Effector memory CD4-positive, alpha-beta T cell (primary cell): Measurements from ENCODE around the gene DTX1.
"Not testable (repeated sequence)": the region's sequence is repeated elsewhere in the genome, so short reads cannot be mapped to it uniquely, and the experiment has no call there.

Experiments
- DNase-seq, 3 donors: peaks; one replicate each; pipeline ENCODE4 v3.0.0-alpha.2; 2020
- H3K27ac ChIP-seq: 2 replicates; pipeline ENCODE4 v1.7.0; 2013; ENCODE audit warnings: mild to moderate bottlenecking, low read length, moderate library complexity; ENCODE audit not compliant: insufficient read depth, poor library complexity, severe bottlenecking
- H3K27me3 ChIP-seq: replicated peaks from 2 replicates; pipeline ENCODE4 v1.7.0; 2013; ENCODE audit warnings: mild to moderate bottlenecking, low read length; ENCODE audit not compliant: insufficient read depth, control insufficient read depth, poor library complexity, severe bottlenecking
- H3K36me3 ChIP-seq: 2 replicates; pipeline ENCODE4 v1.7.0; 2013; ENCODE audit warnings: mild to moderate bottlenecking, low read length, moderate library complexity; ENCODE audit not compliant: control insufficient read depth, insufficient read depth
- H3K4me1 ChIP-seq: 2 replicates; pipeline ENCODE4 v1.7.0; 2013; ENCODE audit warnings: low read length, mild to moderate bottlenecking; ENCODE audit not compliant: control insufficient read depth, insufficient read depth, poor library complexity, severe bottlenecking
- H3K4me3 ChIP-seq: 2 replicates; pipeline ENCODE4 v1.7.0; 2013; ENCODE audit warnings: low read length, low read depth, mild to moderate bottlenecking; ENCODE audit not compliant: insufficient read depth, poor library complexity, severe bottlenecking
- H3K9me3 ChIP-seq: 2 replicates; pipeline ENCODE4 v1.7.0; 2013; ENCODE audit warnings: mild to moderate bottlenecking, low read length, moderate library complexity; ENCODE audit not compliant: control insufficient read depth

DTX1 gene

DNA sequence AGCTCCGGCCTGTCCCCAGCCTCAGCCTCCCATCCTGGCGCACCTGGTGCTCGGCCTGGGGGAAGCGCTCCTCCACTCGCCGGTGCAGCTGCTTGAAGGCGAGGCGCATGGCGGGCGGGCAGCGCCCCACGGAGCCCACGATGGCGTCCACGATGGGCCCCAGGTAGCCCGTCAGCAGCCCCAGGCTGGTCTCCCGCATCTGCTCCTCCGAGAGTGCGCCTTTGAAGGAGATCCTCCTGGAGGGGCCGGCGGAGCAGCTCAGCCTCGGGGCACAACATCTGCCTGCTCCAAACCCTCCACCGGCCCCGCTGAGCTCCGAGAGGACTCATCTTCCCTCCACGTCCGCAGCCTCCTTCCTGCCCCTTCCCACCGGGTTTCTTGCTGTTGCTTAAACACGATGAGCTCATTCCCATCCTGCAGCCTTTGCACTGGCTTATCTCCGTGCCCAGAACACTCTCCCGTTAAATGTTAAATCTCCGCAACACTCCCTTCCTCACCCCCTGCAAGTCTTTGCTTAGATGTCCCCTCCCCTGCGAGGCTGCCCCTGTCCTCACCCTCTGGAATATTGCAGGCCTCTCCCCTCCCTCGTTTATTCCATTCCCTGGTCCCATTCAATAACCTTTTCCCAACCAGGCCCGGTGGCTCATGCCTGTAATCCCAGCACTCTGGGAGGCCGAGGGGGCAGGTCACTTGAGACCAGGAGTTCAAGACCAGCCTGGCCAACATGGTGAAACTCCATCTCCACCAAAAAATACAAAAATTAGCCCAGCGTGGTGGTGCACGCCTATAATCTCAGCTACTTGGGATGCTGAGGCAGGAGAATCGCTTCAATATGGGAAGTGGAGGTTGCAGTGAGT lies 55.7 kb downstream of the DTX1 start:
- Histone ChIP-seq H3K27ac (no peak overlapping the region), H3K9me3 (no peaks in the 10 kb centered on the region), H3K36me3 (no peaks in the 10 kb centered on the region), H3K27me3 (no peaks in the 10 kb centered on the region), H3K4me3 (no peak overlapping the region), H3K4me1 (no peaks in the 10 kb centered on the region)
- DNase-seq, result no peak

DNA sequence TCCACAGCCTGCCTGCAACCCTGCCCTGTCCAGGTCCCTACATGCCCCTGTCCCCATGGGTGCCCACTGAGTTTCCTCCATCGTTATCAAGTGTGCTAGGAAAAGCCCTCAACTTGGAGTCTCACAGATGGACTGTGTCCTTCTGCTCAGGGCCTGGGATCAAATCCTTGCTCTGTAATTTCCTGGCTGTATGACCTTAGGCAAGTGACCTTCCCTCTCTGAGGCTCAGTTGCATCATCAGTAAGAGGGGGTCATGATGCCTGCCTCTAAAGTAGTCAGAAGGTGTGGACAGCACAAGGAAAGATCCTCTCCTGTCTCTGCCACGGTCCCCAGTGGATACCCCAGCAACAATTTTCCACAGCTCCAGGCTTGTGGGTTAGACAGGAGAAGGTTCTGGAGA lies 56.9 kb downstream of the DTX1 start:
- H3K9me3 ChIP-seq, result no peaks in the 10 kb centered on the region

DNA sequence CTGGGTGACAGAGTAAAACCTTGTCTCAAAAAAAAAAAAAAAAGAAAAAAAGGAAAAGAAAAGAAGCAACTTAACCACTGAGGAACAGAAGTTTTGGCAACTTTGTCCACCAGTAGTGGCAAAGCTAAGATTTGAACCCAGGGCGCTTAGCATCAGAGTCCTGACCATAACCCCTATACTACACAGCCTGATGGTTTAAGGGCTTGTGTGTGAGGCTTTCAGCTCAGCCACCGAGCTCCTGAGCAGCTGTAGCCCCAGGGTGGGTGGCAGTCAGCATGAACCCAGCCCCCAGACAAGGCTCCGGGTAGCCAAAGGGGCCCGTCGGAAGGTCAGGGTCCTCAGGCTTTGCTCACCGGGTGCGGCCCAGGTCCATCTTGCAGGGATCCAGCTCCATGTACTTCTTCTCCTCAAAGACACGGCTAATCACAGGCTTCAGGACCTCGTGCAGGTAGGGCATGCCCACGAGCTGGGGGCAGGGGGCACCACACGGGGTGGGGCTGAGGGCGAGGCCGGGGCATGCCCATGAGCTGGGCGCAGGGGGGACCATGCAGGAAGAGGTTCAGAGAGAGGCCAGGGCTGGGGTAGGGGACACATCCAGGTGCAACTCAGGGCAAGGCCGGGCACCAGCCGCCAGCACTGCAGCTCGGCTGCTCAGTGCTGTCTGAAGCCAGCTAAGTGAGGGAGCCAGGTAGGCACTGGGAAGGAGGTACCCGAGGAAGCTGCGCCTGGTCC lies 58.1 kb downstream of the DTX1 start:
- no peaks in the 10 kb centered on the region for H3K27me3 ChIP-seq
- no peaks in the 10 kb centered on the region for H3K36me3 ChIP-seq
- no peak for DNase-seq
- no peak overlapping the region for H3K27ac ChIP-seq
- H3K4me3 ChIP-seq, result no peak overlapping the region
- no peaks in the 10 kb centered on the region for H3K9me3 ChIP-seq
- H3K4me1 ChIP-seq, result no peaks in the 10 kb centered on the region

More for the DNA sequence above, 56.9 kb downstream of the DTX1 start:
- Histone ChIP-seq H3K27ac (no peak overlapping the region), H3K4me3 (no peak overlapping the region), H3K27me3 (no peaks in the 10 kb centered on the region), H3K36me3 (no peaks in the 10 kb centered on the region), H3K4me1 (no peaks in the 10 kb centered on the region)
- no peak for DNase-seq

DNA sequence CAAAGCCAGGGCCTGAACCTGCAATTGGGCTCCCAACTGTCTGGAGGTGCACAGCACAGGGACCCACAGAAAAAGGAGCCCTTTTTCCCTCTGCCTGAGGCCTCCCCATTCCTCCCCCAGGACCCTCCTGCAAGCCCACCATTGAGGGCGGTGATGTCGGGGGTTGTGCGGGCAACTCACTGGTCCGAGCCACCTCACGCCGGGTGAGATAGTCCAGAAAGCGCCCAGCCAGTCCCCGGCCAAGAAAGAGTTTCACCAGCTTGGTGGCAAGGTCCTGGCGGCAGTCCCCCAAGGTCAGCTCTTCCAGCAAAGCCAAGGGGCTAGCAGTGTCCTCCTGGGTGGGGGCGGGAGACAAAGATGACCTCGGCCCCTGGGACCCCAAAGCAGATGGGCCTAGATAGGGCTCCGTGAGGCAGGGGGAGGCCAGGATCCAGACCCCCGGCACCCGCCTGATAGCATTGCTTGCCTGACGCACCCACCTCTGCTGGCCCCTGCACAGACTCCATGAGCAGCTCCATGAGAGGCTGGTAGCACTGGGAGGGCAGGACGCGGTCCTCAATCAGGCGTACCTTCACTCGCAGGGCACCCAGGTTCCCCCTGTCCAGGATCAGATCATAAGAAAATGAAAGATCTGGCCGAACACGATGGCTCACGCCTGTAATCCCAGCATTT lies 59.1 kb downstream of the DTX1 start:
- no peak for DNase-seq
- no peaks in the 10 kb centered on the region for H3K4me1 ChIP-seq

DNA sequence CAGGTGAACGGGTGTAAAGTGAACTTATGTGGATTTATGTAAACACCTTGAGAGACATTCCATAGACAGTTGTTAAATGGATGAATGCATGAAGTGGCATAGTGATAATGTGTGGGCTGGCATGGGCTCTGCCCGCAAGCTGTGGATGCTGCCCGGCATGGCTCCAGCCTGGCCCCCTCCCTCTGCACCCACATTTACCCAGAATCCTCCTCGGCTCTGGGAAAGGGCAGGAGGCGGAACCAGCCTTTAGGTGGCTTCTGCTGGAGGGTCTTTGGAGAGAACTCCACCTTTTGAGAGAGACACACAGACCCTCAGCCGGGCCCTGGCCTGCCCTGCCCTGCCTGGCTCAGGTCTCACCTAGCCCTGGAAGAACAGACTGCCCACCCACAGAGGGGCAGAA lies 60.3 kb downstream of the DTX1 start:
- Histone ChIP-seq H3K4me3 (no peak overlapping the region), H3K4me1 (no peaks in the 10 kb centered on the region), H3K27me3 (peaks cover 5% of the 10 kb centered on the region), H3K9me3 (no peaks in the 10 kb centered on the region), H3K27ac (no peak overlapping the region), H3K36me3 (no peaks in the 10 kb centered on the region)
- no peak for DNase-seq

More for the DNA sequence above, 59.1 kb downstream of the DTX1 start:
- peaks cover 5% of the 10 kb centered on the region for H3K27me3 ChIP-seq
- no peaks in the 10 kb centered on the region for H3K36me3 ChIP-seq
- no peaks in the 10 kb centered on the region for H3K9me3 ChIP-seq
- H3K4me3 ChIP-seq, result no peak overlapping the region
- H3K27ac ChIP-seq, result no peak overlapping the region

DNA sequence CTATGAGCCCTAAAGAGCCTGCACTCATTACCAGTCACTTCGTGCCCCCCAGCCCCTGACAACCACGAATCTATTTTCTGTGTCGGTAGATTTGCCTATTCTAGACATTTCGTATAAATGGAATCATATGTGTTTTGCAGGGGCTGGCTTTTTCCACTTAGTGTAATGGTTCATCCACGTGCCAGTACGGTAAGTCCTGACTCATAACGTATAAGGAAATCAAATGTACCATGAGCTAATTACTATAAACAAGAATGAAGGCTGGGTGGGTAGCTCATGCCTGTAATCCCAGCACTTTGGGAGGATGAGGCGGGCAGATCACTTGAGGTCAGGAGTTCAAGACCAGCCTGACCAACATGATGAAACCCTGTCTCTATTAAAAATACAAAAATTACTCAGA lies 61.2 kb downstream of the DTX1 start:
- not testable (repeated sequence) for H3K4me1 ChIP-seq, H3K4me3 ChIP-seq, H3K27me3 ChIP-seq, DNase-seq, H3K9me3 ChIP-seq, H3K36me3 ChIP-seq, H3K27ac ChIP-seq

DNA sequence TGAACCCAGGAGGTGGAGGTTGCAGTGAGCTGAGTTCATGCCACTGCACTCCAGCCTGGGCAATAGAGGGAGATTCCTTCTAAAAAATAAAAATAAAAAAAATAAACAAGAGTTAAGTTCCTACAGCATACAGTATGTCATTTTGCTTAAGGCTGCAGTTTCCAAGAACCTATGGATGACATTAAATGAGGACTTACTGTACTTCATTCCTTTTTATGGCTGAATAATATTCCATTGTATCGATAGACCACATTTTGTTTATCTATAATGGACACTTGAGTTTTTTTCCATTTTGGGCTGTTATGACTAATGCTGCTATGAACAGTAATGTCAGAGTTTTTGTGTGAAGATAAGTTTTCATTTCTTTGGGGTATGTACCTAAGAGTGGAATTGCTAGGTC lies 61.6 kb downstream of the DTX1 start:
- no peak for DNase-seq
- no peaks in the 10 kb centered on the region for H3K9me3 ChIP-seq
- H3K36me3 ChIP-seq, result no peaks in the 10 kb centered on the region
- H3K4me3 ChIP-seq, result no peak overlapping the region
- H3K4me1 ChIP-seq, result no peaks in the 10 kb centered on the region
- no peak overlapping the region for H3K27ac ChIP-seq
- H3K27me3 ChIP-seq, result peaks cover 5% of the 10 kb centered on the region

DNA sequence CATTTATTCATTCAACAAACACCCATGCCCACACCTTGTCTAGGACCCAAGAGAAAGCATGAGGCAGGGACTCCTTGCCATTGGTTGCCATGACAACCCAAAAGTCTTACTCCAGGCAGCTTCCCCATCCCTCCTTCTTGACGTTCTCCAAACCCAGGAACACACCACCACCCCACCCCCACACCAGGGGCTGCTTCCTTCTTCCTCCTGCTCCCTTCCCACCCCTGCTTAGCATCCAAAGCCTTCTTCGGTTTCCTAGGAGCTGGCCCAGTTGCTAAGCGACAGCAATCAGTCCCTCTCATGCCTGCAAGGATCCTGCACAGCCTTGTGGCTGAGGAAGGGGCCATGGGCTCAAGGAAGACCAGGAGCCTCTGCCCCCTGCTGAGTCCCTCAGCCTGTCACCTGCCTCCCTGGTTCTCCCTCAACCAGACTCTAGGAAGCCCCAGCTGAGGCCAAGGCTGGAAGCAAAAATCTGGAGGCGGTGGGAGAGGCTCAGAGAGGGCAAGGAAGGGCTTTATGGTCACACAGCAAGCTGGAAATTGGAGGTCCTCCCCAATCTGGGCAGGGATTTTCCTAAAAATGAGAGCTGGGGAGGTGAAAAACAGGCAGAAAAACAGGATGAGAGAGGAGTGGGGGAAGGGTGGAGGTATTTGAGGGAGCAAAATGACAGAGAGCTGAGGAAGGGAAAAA lies 63.6 kb downstream of the DTX1 start:
- no peak overlapping the region for H3K27ac ChIP-seq
- no peaks in the 10 kb centered on the region for H3K4me1 ChIP-seq
- no peak overlapping the region for H3K4me3 ChIP-seq
- no peak for DNase-seq
- no peaks in the 10 kb centered on the region for H3K36me3 ChIP-seq
- H3K27me3 ChIP-seq, result peaks cover 5% of the 10 kb centered on the region
- H3K9me3 ChIP-seq, result no peaks in the 10 kb centered on the region

DNA sequence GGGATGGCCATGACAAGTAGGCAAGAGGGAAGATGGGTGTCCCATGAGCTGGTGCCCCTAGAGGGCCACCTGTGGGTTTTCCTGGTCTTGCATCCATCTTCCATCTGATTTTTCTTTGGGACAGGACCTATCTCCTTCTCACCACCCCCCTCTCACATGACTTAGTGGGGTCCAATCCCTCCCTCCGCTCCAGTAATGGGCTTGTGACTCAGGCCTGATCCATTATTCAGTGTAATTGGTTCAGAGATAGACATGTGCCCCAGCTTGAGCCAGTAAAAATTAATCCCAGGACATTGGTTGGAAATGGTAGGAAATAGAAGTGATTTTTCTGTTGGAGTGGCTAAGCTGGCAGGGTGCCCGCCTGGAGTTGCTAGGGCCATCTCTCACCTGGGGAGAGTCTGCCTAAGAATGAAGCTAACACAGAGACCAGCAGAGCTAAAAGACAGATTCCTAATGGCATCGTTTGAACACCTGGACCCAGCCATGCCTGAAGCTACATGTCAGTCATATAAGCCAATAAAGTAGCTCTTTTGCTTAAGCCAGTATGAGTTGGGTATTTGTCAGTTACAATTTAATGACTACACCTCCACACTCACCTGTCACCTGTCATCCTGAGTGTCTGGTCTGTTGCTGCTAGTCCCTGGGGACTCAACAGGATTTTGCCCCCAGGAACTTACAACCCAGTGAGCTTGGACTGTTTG lies 64.3 kb downstream of the DTX1 start:
- H3K36me3 ChIP-seq, result no peaks in the 10 kb centered on the region
- no peak overlapping the region for H3K27ac ChIP-seq
- H3K4me3 ChIP-seq, result no peak overlapping the region
- peaks cover 5% of the 10 kb centered on the region for H3K27me3 ChIP-seq
- DNase-seq, result no peak
- no peaks in the 10 kb centered on the region for H3K9me3 ChIP-seq
- H3K4me1 ChIP-seq, result no peaks in the 10 kb centered on the region
